Gastroesophageal sphincter (tissue), 4 donors: ENCODE data around the gene STRN4. TPM values are rescaled to one million over a fixed set of nuclear protein-coding genes. Genes with fewer than 3 reads are reported as not detected.

ENCODE experiments used
- ATAC-seq: fragments of 150-250 bp; one replicate; pipeline ENCODE4 v1.9.1; 2016; ENCODE audit warnings: mild to moderate bottlenecking, moderate library complexity
- H3K27ac ChIP-seq, 4 donors: fragments of 200-600 bp; sonication (generic) in 3 of 4; 1 replicate in 3 of 4; 2 replicates in 1 of 4; pipeline ENCODE4 v1.5.1; 2016 to 2019
- H3K27me3 ChIP-seq: fragments of 200-600 bp; sonication (generic); one replicate; pipeline ENCODE4 v1.5.1; 2019
- H3K36me3 ChIP-seq, 2 donors: fragments of 200-600 bp; sonication (generic); one replicate each; pipeline ENCODE4 v1.5.1; 2019; ENCODE audit warnings: control low read depth in 1 of 2
- H3K4me1 ChIP-seq, 3 donors: fragments of 200-600 bp; sonication (generic); 1 replicate in 2 of 3; 2 replicates in 1 of 3; pipeline ENCODE4 v1.5.1; 2016 to 2019; ENCODE audit warnings: control low read depth in 2 of 3
- H3K4me3 ChIP-seq, 2 donors: fragments of 200-600 bp; sonication (generic); one replicate each; pipeline ENCODE4 v1.5.1; 2019; ENCODE audit warnings: mild to moderate bottlenecking in 1 of 2, moderate library complexity in 1 of 2
- H3K9me3 ChIP-seq, 3 donors: fragments of 200-600 bp; sonication (generic); one replicate each; pipeline ENCODE4 v1.5.1; 2017 to 2019; ENCODE audit warnings: control low read depth in 2 of 3
- EP300 ChIP-seq: sonication (generic); formaldehyde crosslinking; IDR thresholded peaks from one replicate; pipeline ENCODE4 v1.6.1; 2017; ENCODE audit warnings: antibody characterized with exemption, mild to moderate bottlenecking
- POLR2A ChIP-seq, 2 donors: fragments of 450-650 bp; IDR thresholded peaks; one replicate each; pipeline ENCODE4 v1.6.1; 2017; ENCODE audit warnings: antibody characterized with exemption in 2 of 2, mild to moderate bottlenecking in 2 of 2, moderate library complexity in 1 of 2
- POLR2AphosphoS5 ChIP-seq: sonication (generic); formaldehyde crosslinking; IDR thresholded peaks from one replicate; pipeline ENCODE4 v1.6.1; 2017; ENCODE audit warnings: antibody characterized with exemption
- WGBS, 2 donors: methylation state at CpG; one replicate each; pipeline ENCODE4 v1.1.5; 2018; ENCODE audit warnings: low coverage in 1 of 2; 5-methylcytosine and 5-hydroxymethylcytosine counted together
- total RNA-seq, 4 donors: library from RNA; depleted of rRNA; stranded (reverse); fragments of >200 nt; gene quantifications; one replicate each; pipeline ENCODE4 v1.1.0, GENCODE V29; 2016
- TF ChIP-seq, protein P1 (sequence below), 4 experiments: fragments of 200-600 bp in 2 of 4; fragments of 450-650 bp in 2 of 4; sonication (generic) in 1 of 4; IDR thresholded peaks; one replicate each; pipeline ENCODE4 v1.5.1; 2017 to 2019; ENCODE audit warnings: antibody characterized with exemption in 4 of 4, mild to moderate bottlenecking in 2 of 4, moderate library complexity in 2 of 4

The STRN4 gene
- total RNA-seq, 4 donors from 2014 or later = 64.6 to 109 (median 90.4) TPM

DNA sequence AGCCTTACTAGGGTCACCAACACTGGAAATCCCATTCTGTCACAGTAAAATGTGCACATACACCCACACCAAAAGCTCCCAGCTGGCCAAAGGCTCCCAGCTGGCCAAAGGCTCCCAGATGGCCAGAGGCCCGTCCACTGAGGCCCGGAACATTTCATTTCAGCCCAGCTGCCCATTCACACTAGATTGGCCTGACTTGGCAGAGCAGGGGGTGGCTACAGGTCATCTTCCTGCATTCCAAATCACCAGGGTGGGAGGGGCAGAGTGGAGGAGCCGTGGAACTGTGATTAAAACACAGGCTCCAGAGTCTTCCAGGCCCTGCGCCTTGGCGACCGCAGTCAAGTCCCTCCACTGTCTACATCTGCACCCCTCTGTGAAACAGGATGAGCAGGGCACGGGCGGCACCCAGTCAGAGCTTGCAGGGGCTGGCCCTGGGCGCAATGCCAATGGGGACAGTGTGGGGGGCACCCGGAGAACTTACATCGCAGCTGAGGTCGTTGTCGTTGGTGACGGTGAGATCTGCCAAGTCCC, 19.2 kb downstream of the STRN4 start:
- H3K27me3 ChIP-seq = no peaks in the 10 kb centered on the region
- H3K4me1 ChIP-seq = peaks cover 0 to 52% (median 5%) of the 10 kb centered on the region in 3 donors
- no peak overlapping the region for H3K4me3 ChIP-seq
- ATAC-seq = peak; percentile 6
- H3K27ac ChIP-seq = peak overlapping the region in 3 of 4 donors; percentile 49 to 65 (median 62)
- 32% methylated on average over 6 of the region's 14 CpGs; no CpG with 5 or more reads in 1 of the 2 donors for WGBS, 2 donors
- TF ChIP-seq POLR2AphosphoS5 (no peak), EP300 (no peak), POLR2A (IDR thresholded peaks at IDR 0.05) (no peak)
- TF ChIP-seq, protein P1, sequence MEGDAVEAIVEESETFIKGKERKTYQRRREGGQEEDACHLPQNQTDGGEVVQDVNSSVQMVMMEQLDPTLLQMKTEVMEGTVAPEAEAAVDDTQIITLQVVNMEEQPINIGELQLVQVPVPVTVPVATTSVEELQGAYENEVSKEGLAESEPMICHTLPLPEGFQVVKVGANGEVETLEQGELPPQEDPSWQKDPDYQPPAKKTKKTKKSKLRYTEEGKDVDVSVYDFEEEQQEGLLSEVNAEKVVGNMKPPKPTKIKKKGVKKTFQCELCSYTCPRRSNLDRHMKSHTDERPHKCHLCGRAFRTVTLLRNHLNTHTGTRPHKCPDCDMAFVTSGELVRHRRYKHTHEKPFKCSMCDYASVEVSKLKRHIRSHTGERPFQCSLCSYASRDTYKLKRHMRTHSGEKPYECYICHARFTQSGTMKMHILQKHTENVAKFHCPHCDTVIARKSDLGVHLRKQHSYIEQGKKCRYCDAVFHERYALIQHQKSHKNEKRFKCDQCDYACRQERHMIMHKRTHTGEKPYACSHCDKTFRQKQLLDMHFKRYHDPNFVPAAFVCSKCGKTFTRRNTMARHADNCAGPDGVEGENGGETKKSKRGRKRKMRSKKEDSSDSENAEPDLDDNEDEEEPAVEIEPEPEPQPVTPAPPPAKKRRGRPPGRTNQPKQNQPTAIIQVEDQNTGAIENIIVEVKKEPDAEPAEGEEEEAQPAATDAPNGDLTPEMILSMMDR (IDR thresholded peaks at IDR 0.05) = no peak
- H3K36me3 ChIP-seq = peaks cover 0 to 100% of the 10 kb centered on the region in 2 donors
- no peaks in the 10 kb centered on the region for H3K9me3 ChIP-seq

DNA sequence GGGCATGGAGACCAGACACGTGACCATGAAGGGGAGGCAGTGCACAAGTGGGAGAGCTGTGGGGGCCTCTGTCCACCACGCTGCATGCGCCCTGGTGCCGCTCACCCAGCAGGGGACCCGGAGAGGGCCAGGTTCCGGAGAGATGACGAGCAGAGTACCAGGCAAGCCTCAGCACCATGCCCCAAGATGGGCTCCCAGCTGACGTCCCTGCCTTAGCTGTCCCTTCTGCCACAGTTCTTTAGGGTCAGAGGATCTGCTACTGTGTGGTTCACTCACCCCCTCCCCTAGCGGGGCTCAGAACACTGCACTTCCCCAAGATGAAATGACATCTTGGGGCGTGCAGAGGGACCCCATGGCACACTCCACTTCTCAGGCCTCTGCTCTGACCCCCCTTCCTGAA, 19.7 kb downstream of the STRN4 start:
- ATAC-seq = no peak
- H3K27me3 ChIP-seq = no peaks in the 10 kb centered on the region
- TF ChIP-seq POLR2AphosphoS5 = no peak
- TF ChIP-seq, protein P1 (IDR thresholded peaks at IDR 0.05) = no peak
- no peak for TF ChIP-seq POLR2A (IDR thresholded peaks at IDR 0.05)
- TF ChIP-seq EP300 = no peak
- 40 to 76% methylated on average over 1 to 7 of the region's 10 CpGs for WGBS, 2 donors
- peaks cover 0 to 100% of the 10 kb centered on the region in 2 donors for H3K36me3 ChIP-seq
- H3K4me1 ChIP-seq = peaks cover 0 to 47% (median 5%) of the 10 kb centered on the region in 3 donors
- H3K27ac ChIP-seq = peak overlapping the region in 2 of 4 donors; percentile 49 to 65
- no peaks in the 10 kb centered on the region for H3K9me3 ChIP-seq
- H3K4me3 ChIP-seq = no peak overlapping the region

DNA sequence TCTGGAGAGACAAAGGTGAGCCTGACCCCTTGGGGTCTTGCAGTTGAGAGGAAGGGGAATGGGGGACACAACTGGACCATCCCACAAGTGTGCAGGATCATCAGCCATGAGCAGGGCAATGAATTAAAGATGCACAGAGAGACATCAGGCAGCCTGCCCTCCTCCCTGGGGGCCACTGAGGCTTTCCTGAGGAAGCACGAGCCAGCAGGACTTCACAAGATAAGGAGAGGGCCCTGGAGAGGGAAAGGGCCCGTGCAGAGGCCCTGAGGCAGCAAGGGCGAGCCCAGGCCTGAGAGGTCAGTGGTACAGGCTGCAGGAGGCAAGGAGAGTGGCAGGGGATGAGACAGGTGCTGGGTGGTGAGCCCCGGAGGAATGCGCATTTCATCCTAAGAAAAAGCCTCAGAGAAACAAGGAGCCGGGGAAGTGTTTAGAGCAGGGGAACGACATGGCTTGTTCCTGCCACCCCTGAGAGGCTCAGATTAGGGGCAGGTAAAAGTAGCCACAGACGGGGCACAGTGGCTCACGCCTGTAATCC, 20.3 kb downstream of the STRN4 start:
- Histone ChIP-seq H3K36me3 (peaks cover 0 to 100% of the 10 kb centered on the region in 2 donors), H3K27ac (no peak overlapping the region), H3K4me1 (peaks cover 0 to 41% (median 5%) of the 10 kb centered on the region in 3 donors), H3K9me3 (no peaks in the 10 kb centered on the region), H3K4me3 (no peak overlapping the region), H3K27me3 (no peaks in the 10 kb centered on the region)
- no peak for TF ChIP-seq POLR2A (IDR thresholded peaks at IDR 0.05)
- TF ChIP-seq POLR2AphosphoS5 = no peak
- no peak for TF ChIP-seq EP300
- TF ChIP-seq, protein P1 (IDR thresholded peaks at IDR 0.05) = no peak
- WGBS, 2 donors = 70 to 83% methylated on average over 1 to 9 of the region's 9 CpGs
- no peak for ATAC-seq

DNA sequence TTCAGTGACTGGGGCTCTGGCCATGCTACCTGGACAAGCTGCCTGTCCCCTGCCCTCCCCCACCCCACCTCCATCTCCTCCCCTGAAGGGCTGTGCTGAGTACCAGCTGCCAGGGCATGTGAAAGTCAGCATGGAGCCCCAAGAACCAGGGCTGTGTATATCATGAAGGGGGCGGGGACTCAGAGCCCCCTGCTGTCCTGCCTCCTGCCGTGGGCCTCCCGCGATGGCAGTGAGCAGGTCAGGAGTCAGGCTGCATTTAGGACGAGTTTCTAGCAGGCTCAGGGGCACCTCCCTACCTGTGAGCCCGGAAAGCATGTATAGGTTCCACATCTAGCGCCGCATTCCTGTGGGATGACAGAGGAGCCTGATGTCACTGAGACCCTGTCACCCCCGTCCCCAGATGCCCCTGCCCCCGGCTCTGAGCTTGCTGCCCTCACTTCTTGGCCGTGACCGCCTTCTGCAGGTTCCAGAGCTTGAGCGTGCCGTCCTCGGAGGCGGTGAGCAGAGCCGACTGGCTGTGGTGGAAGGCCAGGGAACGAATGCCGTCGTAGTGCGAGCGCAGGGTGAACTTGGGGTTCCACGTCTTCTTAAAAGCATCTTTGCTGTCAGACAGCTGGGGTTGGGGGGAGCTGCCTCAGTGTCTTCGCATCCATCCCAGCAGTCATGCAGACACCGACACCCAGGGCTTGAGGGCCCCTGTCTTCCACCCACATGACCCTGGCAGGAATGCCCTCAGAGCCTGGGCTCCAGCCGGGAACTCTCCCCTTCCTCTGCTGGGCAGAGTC, 21.0 kb downstream of the STRN4 start:
- Histone ChIP-seq H3K27me3 (no peaks in the 10 kb centered on the region), H3K4me1 (peaks cover 0 to 40% (median 5%) of the 10 kb centered on the region in 3 donors), H3K9me3 (no peaks in the 10 kb centered on the region), H3K4me3 (no peak overlapping the region), H3K27ac (no peak overlapping the region), H3K36me3 (peaks cover 0 to 100% of the 10 kb centered on the region in 2 donors)
- TF ChIP-seq EP300 = no peak
- ATAC-seq = no peak
- no CpG with 5 or more reads among the region's 26 CpGs for WGBS, 2 donors

DNA sequence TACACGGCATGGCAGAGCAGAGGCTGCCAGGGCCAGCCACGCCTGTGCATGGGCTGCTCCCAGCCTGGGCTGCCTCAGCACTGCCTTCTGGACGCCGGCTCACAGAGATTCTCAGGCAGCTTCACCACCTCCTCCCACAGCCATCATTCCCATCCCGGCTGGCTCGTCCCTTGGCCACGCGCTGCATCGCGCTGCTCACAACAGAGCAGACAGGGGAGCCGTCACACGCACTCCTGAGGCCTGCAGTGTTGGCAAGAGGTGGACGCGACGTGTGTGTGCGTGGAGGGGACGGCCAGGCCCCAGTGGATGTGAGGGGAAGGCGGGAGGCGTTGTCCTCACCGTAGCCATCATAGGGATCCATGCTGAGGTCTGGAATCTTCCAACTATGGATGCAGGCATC, 21.8 kb downstream of the STRN4 start:
- H3K36me3 ChIP-seq = peaks cover 0 to 100% of the 10 kb centered on the region in 2 donors
- no CpG with 5 or more reads among the region's 20 CpGs for WGBS, 2 donors
- peaks cover 0 to 37% (median 5%) of the 10 kb centered on the region in 3 donors for H3K4me1 ChIP-seq
- H3K27ac ChIP-seq = no peak overlapping the region
- no peak for ATAC-seq
- TF ChIP-seq, protein P1 (IDR thresholded peaks at IDR 0.05) = no peak
- TF ChIP-seq EP300 (no peak), POLR2AphosphoS5 (no peak), POLR2A (IDR thresholded peaks at IDR 0.05) (no peak)
- no peaks in the 10 kb centered on the region for H3K9me3 ChIP-seq
- no peaks in the 10 kb centered on the region for H3K27me3 ChIP-seq
- no peak overlapping the region for H3K4me3 ChIP-seq
